Endothelial cell of umbilical vein (primary cell): ENCODE data around the gene PEAK3. TPM values are rescaled to one million over a fixed set of nuclear protein-coding genes. Genes with fewer than 3 reads are reported as not detected.

Source experiments
- BruUV-seq: library from RNA; stranded (reverse); fragments of 400-500 nt; replicated peaks from 2 replicates; lab custom pipeline; 2021; lab: Mats Ljungman, UMichigan
- CTCF ChIA-PET: fragments of 300-600, 350-600 bp; sonication (Branson Sonifier 250); formaldehyde crosslinking; loops from one replicate; lab custom pipeline; 2021; ENCODE audit warnings: antibody characterized with exemption, inconsistent platforms; lab: Charles Lee
- POLR2A ChIA-PET: fragments of 300-600, 350-600 bp; sonication (Branson Sonifier 250); formaldehyde crosslinking; loops from one replicate; lab custom pipeline; 2021; ENCODE audit warnings: antibody characterized with exemption, inconsistent platforms; lab: Charles Lee
- DNase-seq: peaks from one replicate; pipeline ENCODE4 v3.0.0-alpha.2; 2011; ENCODE audit warnings: low read depth, low spot score
- FAIRE-seq: peaks from 2 replicates; lab custom pipeline; 2011; peaks lifted over from hg19 to GRCh38; lab: Jason Lieb, UNC
- H2AFZ ChIP-seq: 2 replicates; pipeline ENCODE4 v1.6.0; 2012; ENCODE audit warnings: low read depth, low read length, control low read depth, inconsistent platforms
- H3K27ac ChIP-seq: 2 replicates; pipeline ENCODE4 v1.5.1; 2011; ENCODE audit warnings: low read depth, mild to moderate bottlenecking, control low read depth, low read length, moderate library complexity; ENCODE audit not compliant: insufficient read depth
- H3K27me3 ChIP-seq, 2 experiments: 2 replicates each; pipeline versions ENCODE4 v1.6.0 to v1.6.1; 2011; ENCODE audit warnings: low read length in 2 of 2, mixed read lengths in 1 of 2; ENCODE audit not compliant: control insufficient read depth in 2 of 2, insufficient read depth in 2 of 2
- H3K36me3 ChIP-seq, 2 experiments: 2 replicates in 1 of 2; 3 replicates in 1 of 2; pipeline ENCODE4 v1.5.1; 2011; ENCODE audit warnings: low read length in 2 of 2, mild to moderate bottlenecking in 1 of 2, moderate library complexity in 1 of 2; ENCODE audit not compliant: control insufficient read depth in 2 of 2, insufficient read depth in 2 of 2; ENCODE audit errors: extremely low read depth in 1 of 2
- H3K4me1 ChIP-seq: 3 replicates; pipeline ENCODE4 v1.5.1; 2011; ENCODE audit warnings: mild to moderate bottlenecking, low read length; ENCODE audit not compliant: control insufficient read depth, insufficient read depth; ENCODE audit errors: extremely low read depth
- H3K4me2 ChIP-seq: 2 replicates; pipeline ENCODE4 v1.6.1; 2011; ENCODE audit warnings: low read length, control low read depth, mixed read lengths; ENCODE audit not compliant: insufficient read depth
- H3K4me3 ChIP-seq, 3 experiments: fragments of 200-600 bp in 1 of 3; sonication (generic), shearing (Covaris generic) in 1 of 3; replicated peaks in 1 of 3; 2 replicates each; pipeline ENCODE4 v1.5.1; 2011 to 2016; ENCODE audit warnings: control low read depth in 3 of 3, low read length in 3 of 3, mild to moderate bottlenecking in 2 of 3, inconsistent platforms in 1 of 3, low read depth in 1 of 3, moderate library complexity in 1 of 3; ENCODE audit not compliant: insufficient read depth in 1 of 3
- H3K79me2 ChIP-seq: 2 replicates; pipeline ENCODE4 v1.6.0; 2012; ENCODE audit warnings: low read length, inconsistent platforms; ENCODE audit not compliant: control insufficient read depth, insufficient read depth
- H3K9ac ChIP-seq: replicated peaks from 2 replicates; pipeline ENCODE3; 2011; ENCODE audit warnings: low read length, control low read depth; ENCODE audit not compliant: insufficient read depth; ENCODE audit errors: extremely low read depth
- H3K9me1 ChIP-seq: replicated peaks from 3 replicates; pipeline ENCODE4 v1.6.0; 2011; ENCODE audit warnings: mild to moderate bottlenecking, low read length; ENCODE audit not compliant: control insufficient read depth, insufficient read depth; ENCODE audit errors: extremely low read depth
- H3K9me3 ChIP-seq: replicated peaks from 2 replicates; pipeline ENCODE4 v1.5.1; 2012; ENCODE audit warnings: low read length, inconsistent platforms; ENCODE audit not compliant: control insufficient read depth, insufficient read depth
- H4K20me1 ChIP-seq: replicated peaks from 2 replicates; pipeline ENCODE3; 2011; ENCODE audit warnings: mild to moderate bottlenecking, low read length; ENCODE audit not compliant: control insufficient read depth, insufficient read depth; ENCODE audit errors: extremely low read depth
- CTCF ChIP-seq, 2 donors: IDR thresholded peaks; 1 replicate in 1 of 2; 2 replicates in 1 of 2; pipeline ENCODE4 v1.5.1; 2011; ENCODE audit warnings: low read length in 2 of 2, mild to moderate bottlenecking in 2 of 2, moderate library complexity in 2 of 2, control low read depth in 1 of 2, inconsistent platforms in 1 of 2, low read depth in 1 of 2; ENCODE audit not compliant: insufficient read depth in 1 of 2; ENCODE audit errors: extremely low read depth in 1 of 2
- EZH2 ChIP-seq: IDR thresholded peaks from 2 replicates; pipeline ENCODE4 v1.6.1; 2012; ENCODE audit warnings: borderline replicate concordance, low read depth, mild to moderate bottlenecking, moderate library complexity, low read length, inconsistent platforms; ENCODE audit not compliant: severe bottlenecking
- FOS ChIP-seq: IDR thresholded peaks from 2 replicates; pipeline ENCODE4 v1.6.1; 2011; ENCODE audit warnings: mild to moderate bottlenecking, low read length, moderate library complexity, borderline replicate concordance; ENCODE audit not compliant: insufficient read depth
- GATA2 ChIP-seq: IDR thresholded peaks from 2 replicates; pipeline ENCODE4 v1.7.0; 2011; ENCODE audit warnings: low read depth, mild to moderate bottlenecking, moderate library complexity, mixed read lengths, low read length; ENCODE audit not compliant: insufficient read length, insufficient read depth
- JUN ChIP-seq: IDR thresholded peaks from 2 replicates; pipeline ENCODE4 v1.6.1; 2011; ENCODE audit warnings: borderline replicate concordance, low read depth; ENCODE audit not compliant: insufficient read length, insufficient read depth
- MAX ChIP-seq: IDR thresholded peaks from 2 replicates; pipeline ENCODE4 v1.6.1; 2011; ENCODE audit not compliant: insufficient read depth, insufficient read length
- MYC ChIP-seq: IDR thresholded peaks from one replicate; pipeline ENCODE4 v1.6.1; 2011; ENCODE audit warnings: mild to moderate bottlenecking, low read depth, low read length
- POLR2A ChIP-seq: IDR thresholded peaks from 2 replicates; pipeline ENCODE4 v1.6.1; 2012; ENCODE audit warnings: low read depth, mild to moderate bottlenecking, control low read depth, low read length
- POLR2AphosphoS5 ChIP-seq: IDR thresholded peaks from 2 replicates; pipeline ENCODE4 v1.6.1; 2012; ENCODE audit warnings: low read depth, mild to moderate bottlenecking, control low read depth, low read length, moderate library complexity; ENCODE audit not compliant: insufficient read depth
- dilution Hi-C: fragments of 300-500 bp; cut with MboI; formaldehyde crosslinking; loops from one replicate; pipeline ENCODE4 v1.15.0; 2019; ENCODE audit warnings: low sequenced_read_pairs; ENCODE audit not compliant: extremely low pct_ligation_motif_present
- intact Hi-C: fragments of 100-400 bp; cut with micrococcal nuclease; formaldehyde crosslinking; loops from one replicate; pipeline ENCODE4 v1.10.0; 2022
- polyA plus RNA-seq, 4 experiments: library from polyadenylated mRNA; depleted of rRNA in 3 of 4; stranded (reverse) in 3 of 4; unstranded in 1 of 4; fragments of >200 nt; gene quantifications; 2 replicates each; pipeline versions ENCODE4 v1.2.1 to v1.2.3, GENCODE V29; 2011 to 2012; ENCODE audit warnings: missing spikeins in 1 of 4
- total RNA-seq: library from RNA; stranded (reverse); gene quantifications from 2 replicates; pipeline ENCODE4 v1.2.3, GENCODE V29; 2021

The PEAK3 gene
- total and polyA plus RNA-seq, 2 donors (not counting 3 experiments of a cell fraction or from before 2014, with no cell fraction given): 0.03 TPM; not detected in 1

GRCh38 chr19:2321565-2322283, 39.7 kb upstream of the PEAK3 start:
- dilution Hi-C loops (no loop called here), intact Hi-C loops (no loop called here)
- Histone ChIP-seq H3K27me3 (no peaks in the 10 kb centered on the region), H3K4me1 (no peaks in the 10 kb centered on the region), H2AFZ (no peak overlapping the region), H3K79me2 (peaks cover 11% of the 10 kb centered on the region), H4K20me1 (no peaks in the 10 kb centered on the region), H3K9ac (no peak overlapping the region), H3K9me3 (no peaks in the 10 kb centered on the region), H3K4me3 (no peak overlapping the region), H3K9me1 (no peaks in the 10 kb centered on the region), H3K27ac (no peak overlapping the region), H3K36me3 (peaks cover 0 to 13% of the 10 kb centered on the region in 2 experiments), H3K4me2 (no peak overlapping the region)
- DNase-seq: no peak
- no TSS peak for BruUV-seq
- TF ChIP-seq EZH2 (no peak), GATA2 (no peak), FOS (no peak), POLR2A (no peak), JUN (no peak), MAX (no peak), MYC (no peak), CTCF (IDR thresholded peaks at IDR 0.05; ENCODE audit: extremely low read depth in 1 of 2, insufficient read depth in 1 of 2, low read depth in 1 of 2, low read length in 2 of 2) (no peak), POLR2AphosphoS5 (no peak)
- FAIRE-seq: no peak
- ChIA-PET CTCF (interaction anchor here (0.5 kb wide), 1 partner anchor 162 kb away, joined by 3 read pairs; no protein-coding TSS in a partner anchor), POLR2A (no interaction called here)
